Measurements from ENCODE around the gene OR2S2. TPM values are rescaled to one million over a fixed set of nuclear protein-coding genes. Genes with fewer than 3 reads are reported as not detected.

The OR2S2 gene
- total RNA-seq (ENCODE audit: low replicate concordance): not detected in 2 replicates

DNA sequence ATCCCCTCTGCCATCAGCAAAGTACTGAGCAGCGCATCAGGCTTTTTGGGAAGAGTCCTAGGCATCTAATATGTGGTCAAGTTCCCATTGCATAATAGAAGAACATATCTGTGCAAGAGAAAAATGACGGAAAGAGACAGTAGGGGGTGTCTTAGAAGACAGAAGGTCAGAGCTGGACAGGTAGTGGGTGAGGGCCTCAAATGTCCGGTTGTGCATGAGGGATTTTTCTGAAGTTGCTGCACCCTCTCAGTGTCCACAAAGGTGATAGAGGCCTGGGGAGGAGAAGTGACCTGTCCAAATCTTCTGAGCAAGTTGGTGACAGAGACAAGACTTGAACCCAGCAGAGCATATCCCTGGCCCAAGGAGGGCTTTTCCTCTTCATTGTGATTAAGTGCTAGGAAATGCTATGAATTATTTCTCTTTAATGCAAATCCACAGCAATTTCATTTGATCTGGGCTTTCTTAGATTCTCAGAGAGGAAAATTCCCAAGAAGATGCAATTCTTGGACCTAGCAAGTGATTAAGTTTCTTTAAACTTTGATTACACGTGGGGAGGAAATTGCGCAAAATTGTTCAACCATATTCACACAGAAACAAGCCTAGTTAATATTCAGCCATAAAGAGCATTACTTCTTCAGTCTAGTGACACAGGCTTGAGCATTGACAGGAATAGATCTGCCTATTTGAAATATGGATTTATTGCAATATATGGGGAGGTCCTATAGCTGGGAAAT lies at the start of gene OR2S2:
Gene OR2S2 (minus strand): TSS at position 51 of the 734 bp plus-strand sequence. CDS start 56 bp downstream, outside the sequence.
- Mint-ChIP-seq H3K27me3 (ENCODE audit: insufficient read depth, low read depth) (peaks cover 13% of the 10 kb centered on the region), H3K9me3 (no peaks in the 10 kb centered on the region), H3K36me3 (no peaks in the 10 kb centered on the region), H3K27ac (no peak within 1 kb of the TSS), H3K4me3 (no peak within 1 kb of the TSS), H3K4me1 (peaks cover 4% of the 10 kb centered on the region)
- DNase-seq (ENCODE audit: low spot score): no peak
- TF ChIP-seq CTCF (IDR thresholded peaks at IDR 0.05) (no peak), EZH2phosphoT487 (IDR thresholded peaks at IDR 0.05) (no peak), EZH2 (IDR thresholded peaks at IDR 0.05) (no peak)
- H3K4me1 ChIP-seq: no peaks in the 10 kb centered on the region
- H2AFZ ChIP-seq (replicated peaks): no peak within 1 kb of the TSS
- H4K20me1 ChIP-seq (ENCODE audit: low read depth): no peaks in the 10 kb centered on the region
- H3K27ac ChIP-seq: no peak within 1 kb of the TSS
- H3K9me3 ChIP-seq (ENCODE audit: low read depth): no peaks in the 10 kb centered on the region
- H3K4me3 ChIP-seq: no peak within 1 kb of the TSS
- no peaks in the 10 kb centered on the region for H3K36me3 ChIP-seq
- H3K27me3 ChIP-seq: peaks cover 36% of the 10 kb centered on the region
- H3K9ac ChIP-seq: no peak within 1 kb of the TSS
- H3K4me2 ChIP-seq: no peak within 1 kb of the TSS
- H3F3A ChIP-seq (ENCODE audit: low read depth): no peaks in the 10 kb centered on the region
- no peaks in the 10 kb centered on the region for H3K79me2 ChIP-seq (ENCODE audit: low read depth)

GRCh38 chr9:36007316-36007708 lies 49.4 kb upstream of the OR2S2 start:
- Histone ChIP-seq H3K27me3 (peaks cover 73% of the 10 kb centered on the region), H3K79me2 (ENCODE audit: low read depth) (no peaks in the 10 kb centered on the region), H3K27ac (no peak overlapping the region), H3K9me3 (ENCODE audit: low read depth) (no peaks in the 10 kb centered on the region), H3F3A (ENCODE audit: low read depth) (no peaks in the 10 kb centered on the region), H3K4me1 (no peaks in the 10 kb centered on the region), H2AFZ (replicated peaks) (no peak overlapping the region), H3K36me3 (no peaks in the 10 kb centered on the region), H3K4me3 (no peak overlapping the region), H4K20me1 (ENCODE audit: low read depth) (no peaks in the 10 kb centered on the region), H3K9ac (no peak overlapping the region), H3K4me2 (no peak overlapping the region)
- Mint-ChIP-seq H3K36me3 (no peaks in the 10 kb centered on the region), H3K9me3 (peaks cover 3% of the 10 kb centered on the region), H3K4me3 (no peak overlapping the region), H3K27me3 (ENCODE audit: insufficient read depth, low read depth) (peaks cover 3% of the 10 kb centered on the region), H3K4me1 (no peaks in the 10 kb centered on the region), H3K27ac (no peak overlapping the region)
- no peak for DNase-seq (ENCODE audit: low spot score)
- TF ChIP-seq EZH2 (IDR thresholded peaks at IDR 0.05): no peak
- no peak for TF ChIP-seq EZH2phosphoT487 (IDR thresholded peaks at IDR 0.05)

DNA sequence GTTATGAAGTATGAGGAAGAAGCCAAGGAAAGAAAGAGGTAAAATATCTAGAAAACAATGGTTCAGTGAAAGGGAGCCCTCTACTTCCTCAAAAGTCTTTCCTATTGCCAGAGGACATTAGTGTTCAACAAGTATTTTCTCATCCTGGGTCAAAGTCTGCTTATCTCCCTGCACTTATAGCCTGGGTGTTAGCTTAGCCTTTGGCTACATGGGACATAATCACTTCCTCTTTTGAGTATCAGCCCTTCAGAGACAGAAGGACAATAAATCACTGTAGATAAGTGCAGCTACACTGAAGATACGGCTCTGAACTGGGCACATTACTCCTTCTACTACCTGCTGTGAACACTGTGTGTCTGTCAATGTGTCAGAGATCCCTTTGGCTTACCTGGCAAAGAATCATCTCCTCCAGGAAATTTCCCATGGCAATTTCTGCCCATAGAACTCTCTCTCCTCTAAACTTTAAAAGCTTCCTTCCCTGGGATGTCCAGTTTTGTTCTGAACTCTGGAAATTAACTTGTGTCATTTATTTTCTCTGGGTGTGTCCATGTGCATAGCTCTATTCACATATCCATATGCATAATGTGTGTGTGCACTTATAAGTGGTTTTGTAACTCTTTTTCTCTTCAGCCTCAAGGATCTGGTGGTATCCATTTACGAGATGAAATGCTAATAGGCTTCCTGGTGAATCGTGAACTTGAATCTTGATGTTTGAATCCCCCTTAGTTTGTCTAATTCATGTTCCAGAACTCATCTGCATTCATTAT lies 48.8 kb upstream of the OR2S2 start:
- Mint-ChIP-seq H3K27ac (no peak overlapping the region), H3K36me3 (no peaks in the 10 kb centered on the region), H3K27me3 (ENCODE audit: insufficient read depth, low read depth) (peaks cover 3% of the 10 kb centered on the region), H3K9me3 (peaks cover 3% of the 10 kb centered on the region), H3K4me3 (no peak overlapping the region), H3K4me1 (no peaks in the 10 kb centered on the region)
- no peak overlapping the region for H3K4me2 ChIP-seq
- H3K36me3 ChIP-seq: no peaks in the 10 kb centered on the region
- H2AFZ ChIP-seq (replicated peaks): no peak overlapping the region
- DNase-seq (ENCODE audit: low spot score): no peak
- no peaks in the 10 kb centered on the region for H3K9me3 ChIP-seq (ENCODE audit: low read depth)
- H3K27me3 ChIP-seq: peaks cover 72% of the 10 kb centered on the region
- no peak for TF ChIP-seq EZH2 (IDR thresholded peaks at IDR 0.05)
- TF ChIP-seq EZH2phosphoT487 (IDR thresholded peaks at IDR 0.05): no peak
- H3K4me3 ChIP-seq: no peak overlapping the region
- H3K4me1 ChIP-seq: no peaks in the 10 kb centered on the region
- no peaks in the 10 kb centered on the region for H3K79me2 ChIP-seq (ENCODE audit: low read depth)
- H3K27ac ChIP-seq: no peak overlapping the region
- no peaks in the 10 kb centered on the region for H3F3A ChIP-seq (ENCODE audit: low read depth)
- no peaks in the 10 kb centered on the region for H4K20me1 ChIP-seq (ENCODE audit: low read depth)
- no peak overlapping the region for H3K9ac ChIP-seq

DNA sequence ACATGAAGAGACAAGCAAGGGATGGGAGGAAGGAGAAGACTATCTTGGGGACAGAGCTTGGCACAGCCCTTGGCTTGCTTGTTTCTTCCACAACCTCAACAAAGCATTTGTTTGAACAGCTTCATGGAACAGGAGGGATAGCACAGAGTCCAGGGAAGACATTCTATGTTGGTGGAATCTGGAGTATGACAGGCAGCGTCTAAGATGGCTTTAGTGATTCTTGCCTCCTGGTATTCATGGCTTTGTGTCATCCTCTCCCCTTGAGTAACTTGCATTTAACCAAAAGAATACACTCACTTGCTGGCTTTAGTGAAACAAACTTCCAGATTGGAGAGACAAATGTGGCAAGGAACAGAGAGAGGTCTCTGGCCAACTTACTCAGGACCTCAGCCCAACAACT lies 47.9 kb upstream of the OR2S2 start:
- Mint-ChIP-seq H3K27ac (no peak overlapping the region), H3K27me3 (ENCODE audit: insufficient read depth, low read depth) (peaks cover 3% of the 10 kb centered on the region)
- peaks cover 67% of the 10 kb centered on the region for H3K27me3 ChIP-seq

More for the DNA sequence above, 47.9 kb upstream of the OR2S2 start:
- Histone ChIP-seq H4K20me1 (ENCODE audit: low read depth) (no peaks in the 10 kb centered on the region), H3K36me3 (no peaks in the 10 kb centered on the region), H3K4me3 (no peak overlapping the region), H3K9ac (no peak overlapping the region), H3K4me1 (no peaks in the 10 kb centered on the region), H3K27ac (no peak overlapping the region), H3K4me2 (no peak overlapping the region), H3K79me2 (ENCODE audit: low read depth) (no peaks in the 10 kb centered on the region), H3F3A (ENCODE audit: low read depth) (no peaks in the 10 kb centered on the region), H3K9me3 (ENCODE audit: low read depth) (no peaks in the 10 kb centered on the region), H2AFZ (replicated peaks) (no peak overlapping the region)
- Mint-ChIP-seq H3K9me3 (peaks cover 3% of the 10 kb centered on the region), H3K36me3 (no peaks in the 10 kb centered on the region), H3K4me3 (no peak overlapping the region), H3K4me1 (no peaks in the 10 kb centered on the region)
- no peak for DNase-seq (ENCODE audit: low spot score)
- no peak for TF ChIP-seq CTCF (IDR thresholded peaks at IDR 0.05)
- no peak for TF ChIP-seq EZH2phosphoT487 (IDR thresholded peaks at IDR 0.05)
- no peak for TF ChIP-seq EZH2 (IDR thresholded peaks at IDR 0.05)
